Esophagus muscularis mucosa (tissue), 4 donors: ENCODE results near the gene HK3.

Experiments
- CTCF ChIP-seq, 3 experiments: fragments of 200-600 bp in 2 of 3; fragments of 450-650 bp in 1 of 3; sonication (generic) in 2 of 3; IDR thresholded peaks; one replicate each; pipeline ENCODE4 v1.5.1; 2017 to 2019; ENCODE audit warnings: antibody characterized with exemption in 3 of 3, mild to moderate bottlenecking in 2 of 3, moderate library complexity in 1 of 3
- EP300 ChIP-seq: sonication (generic); formaldehyde crosslinking; IDR thresholded peaks from one replicate; pipeline ENCODE4 v1.6.1; 2017; ENCODE audit warnings: antibody characterized with exemption
- POLR2A ChIP-seq: fragments of 450-650 bp; IDR thresholded peaks from one replicate; pipeline ENCODE4 v1.6.1; 2017; ENCODE audit warnings: antibody characterized with exemption, moderate library complexity, mild to moderate bottlenecking, low read depth
- POLR2AphosphoS5 ChIP-seq, 2 donors: sonication (generic); formaldehyde crosslinking; IDR thresholded peaks; one replicate each; pipeline ENCODE4 v1.6.1; 2017; ENCODE audit warnings: antibody characterized with exemption in 2 of 2

DNA sequence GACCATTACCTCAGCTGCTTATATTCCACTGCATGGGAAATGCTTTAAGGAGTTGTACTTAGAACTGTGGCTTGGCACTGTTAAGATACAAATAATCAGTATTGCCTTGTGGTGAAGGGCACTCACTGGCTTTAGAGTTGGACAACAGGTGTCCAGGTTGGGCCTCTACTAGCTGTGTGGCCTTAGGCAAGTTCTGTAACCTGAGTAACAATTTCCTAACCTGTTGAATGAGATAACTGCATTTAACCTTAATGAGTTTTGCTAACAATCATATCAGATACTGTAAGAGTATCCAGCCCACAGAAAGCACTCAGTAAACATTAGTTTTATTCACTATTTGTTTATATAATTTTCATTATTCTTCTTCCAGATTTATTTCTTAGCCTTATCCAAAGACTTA is 17.2 kb upstream of the HK3 start:
- no peak for TF ChIP-seq CTCF (IDR thresholded peaks at IDR 0.05)
- TF ChIP-seq POLR2A = no peak
- no peak for TF ChIP-seq POLR2AphosphoS5 (IDR thresholded peaks at IDR 0.05)
- TF ChIP-seq EP300 = no peak
